Neuronal stem cell (in vitro differentiated cells): ENCODE data around the gene NEU4.
"Not testable (repeated sequence)": the region's sequence is repeated elsewhere in the genome, so short reads cannot be mapped to it uniquely, and the experiment has no call there.

Source experiments
- DNase-seq: peaks from one replicate; pipeline ENCODE4 v3.0.0-alpha.2; 2013; ENCODE audit warnings: low spot score
- H2AFZ ChIP-seq: one replicate; pipeline ENCODE4 v1.6.1; 2013; ENCODE audit warnings: mild to moderate bottlenecking, low read length, inconsistent platforms
- H2AK5ac ChIP-seq: 2 replicates; pipeline ENCODE4 v1.6.1; 2013; ENCODE audit warnings: low read depth, mild to moderate bottlenecking, inconsistent platforms, low read length, moderate library complexity, mixed read lengths
- H2BK120ac ChIP-seq: 2 replicates; pipeline ENCODE4 v1.6.1; 2013; ENCODE audit warnings: low read depth, mild to moderate bottlenecking, inconsistent platforms, low read length, moderate library complexity, mixed read lengths
- H2BK12ac ChIP-seq: one replicate; pipeline ENCODE4 v1.6.1; 2013; ENCODE audit warnings: low read length, inconsistent platforms
- H2BK15ac ChIP-seq: 2 replicates; pipeline ENCODE4 v1.6.1; 2013; ENCODE audit warnings: mild to moderate bottlenecking, low read length, inconsistent platforms, mixed read lengths
- H2BK5ac ChIP-seq: one replicate; pipeline ENCODE4 v1.6.1; 2013; ENCODE audit warnings: inconsistent platforms, mild to moderate bottlenecking, low read length, moderate library complexity
- H3K14ac ChIP-seq: one replicate; pipeline ENCODE4 v1.6.1; 2013; ENCODE audit warnings: low read length, inconsistent platforms
- H3K18ac ChIP-seq: 2 replicates; pipeline ENCODE4 v1.6.1; 2013; ENCODE audit warnings: low read length, inconsistent platforms
- H3K23ac ChIP-seq: 2 replicates; pipeline ENCODE4 v1.6.1; 2013; ENCODE audit warnings: low read depth, mild to moderate bottlenecking, mixed read lengths, low read length, inconsistent platforms; ENCODE audit not compliant: poor library complexity
- H3K27ac ChIP-seq: replicated peaks from 3 replicates; pipeline ENCODE4 v1.5.1; 2013; ENCODE audit warnings: low read length, inconsistent platforms
- H3K27me3 ChIP-seq, 3 experiments: 2 replicates each; pipeline ENCODE4 v1.6.1; 2013; ENCODE audit warnings: low read length in 3 of 3, mild to moderate bottlenecking in 2 of 3, inconsistent platforms in 1 of 3, low read depth in 1 of 3, mixed read lengths in 1 of 3, moderate library complexity in 1 of 3; ENCODE audit not compliant: control insufficient read depth in 3 of 3, insufficient read depth in 3 of 3
- H3K36me3 ChIP-seq, 2 donors: replicated peaks in 1 of 2; 2 replicates each; pipeline ENCODE4 v1.6.1; 2013; ENCODE audit warnings: low read length in 2 of 2; ENCODE audit not compliant: control insufficient read depth in 2 of 2, insufficient read depth in 2 of 2
- H3K4ac ChIP-seq: 2 replicates; pipeline ENCODE4 v1.6.1; 2013; ENCODE audit warnings: inconsistent platforms, mild to moderate bottlenecking, low read length, moderate library complexity
- H3K4me1 ChIP-seq, 2 donors: 1 replicate in 1 of 2; 2 replicates in 1 of 2; pipeline ENCODE4 v1.6.1; 2013; ENCODE audit warnings: low read length in 2 of 2, low read depth in 1 of 2; ENCODE audit not compliant: control insufficient read depth in 2 of 2, insufficient read depth in 1 of 2
- H3K4me2 ChIP-seq: one replicate; pipeline ENCODE4 v1.6.1; 2013; ENCODE audit warnings: mild to moderate bottlenecking, low read length, inconsistent platforms; ENCODE audit not compliant: insufficient read depth, poor library complexity, severe bottlenecking
- H3K4me3 ChIP-seq, 2 donors: 2 replicates each; pipeline ENCODE4 v1.5.1; 2013; ENCODE audit warnings: low read length in 2 of 2, mild to moderate bottlenecking in 2 of 2, inconsistent platforms in 1 of 2, moderate library complexity in 1 of 2
- H3K79me1 ChIP-seq: one replicate; pipeline ENCODE4 v1.6.1; 2013; ENCODE audit warnings: low read depth, mild to moderate bottlenecking, inconsistent platforms, low read length, moderate library complexity
- H3K9ac ChIP-seq: one replicate; pipeline ENCODE4 v1.6.1; 2013; ENCODE audit warnings: mild to moderate bottlenecking, low read depth, low read length, inconsistent platforms; ENCODE audit not compliant: poor library complexity
- H3K9me3 ChIP-seq, 2 donors: replicated peaks in 1 of 2; 2 replicates each; pipeline versions ENCODE3 to v1.6.1; 2013; ENCODE audit warnings: low read length in 2 of 2, mild to moderate bottlenecking in 2 of 2, inconsistent platforms in 1 of 2, low read depth in 1 of 2, mixed read lengths in 1 of 2, moderate library complexity in 1 of 2; ENCODE audit not compliant: control insufficient read depth in 2 of 2, insufficient read depth in 1 of 2
- H4K8ac ChIP-seq: one replicate; pipeline ENCODE4 v1.6.1; 2013; ENCODE audit warnings: low read depth, mild to moderate bottlenecking, inconsistent platforms, low read length, moderate library complexity
- H4K91ac ChIP-seq: one replicate; pipeline ENCODE4 v1.6.1; 2013; ENCODE audit warnings: low read length, low read depth, mild to moderate bottlenecking, inconsistent platforms; ENCODE audit not compliant: poor library complexity
- WGBS, 2 donors: extraction: QIAGEN DNeasy Blood & Tissue Kit; methylation state at CpG; one replicate each; pipeline ENCODE4 v1.1.7; 2013; ENCODE audit warnings: missing lambda C conversion rate in 2 of 2, mixed read lengths in 1 of 2; ENCODE audit not compliant: insufficient read length in 2 of 2, insufficient replicate concordance in 1 of 2; ENCODE audit errors: extremely low coverage in 2 of 2; 5-methylcytosine and 5-hydroxymethylcytosine counted together

Gene NEU4

GRCh38 chr2:241817821-241818215, 8.8 kb downstream of the NEU4 start:
- H3K9me3 ChIP-seq, H3K4me1 ChIP-seq, H3K4ac ChIP-seq, H2BK12ac ChIP-seq, H3K9ac ChIP-seq, H3K18ac ChIP-seq, H2BK15ac ChIP-seq, H4K91ac ChIP-seq, H3K4me2 ChIP-seq, H3K79me1 ChIP-seq, H3K27ac ChIP-seq, H4K8ac ChIP-seq, H2BK120ac ChIP-seq, H3K4me3 ChIP-seq, H3K23ac ChIP-seq, H3K27me3 ChIP-seq, H3K14ac ChIP-seq, H2AFZ ChIP-seq, H2AK5ac ChIP-seq, H3K36me3 ChIP-seq, DNase-seq: not testable (repeated sequence)
- WGBS, 2 donors, result no CpG with 5 or more reads among the region's 10 CpGs
- peak overlapping the region; percentile 75 for H2BK5ac ChIP-seq

GRCh38 chr2:241818229-241818942, 9.4 kb downstream of the NEU4 start:
- no peak overlapping the region for H2BK120ac ChIP-seq
- no peak overlapping the region for H3K23ac ChIP-seq
- no peak overlapping the region for H3K14ac ChIP-seq
- no peak overlapping the region for H2BK12ac ChIP-seq
- H2BK5ac ChIP-seq, result no peak overlapping the region
- no peak overlapping the region for H4K8ac ChIP-seq
- no peak overlapping the region for H3K4ac ChIP-seq
- H3K4me3 ChIP-seq, result no peak overlapping the region
- no peak overlapping the region for H3K4me2 ChIP-seq
- H2AFZ ChIP-seq, result no peak overlapping the region
- peaks cover 0 to 2% of the 10 kb centered on the region in 2 donors for H3K4me1 ChIP-seq
- no peaks in the 10 kb centered on the region for H3K36me3 ChIP-seq
- no peak overlapping the region for H3K9ac ChIP-seq
- peaks cover 3% of the 10 kb centered on the region for H3K79me1 ChIP-seq
- no peak overlapping the region for H3K27ac ChIP-seq
- H3K9me3 ChIP-seq, result no peaks in the 10 kb centered on the region
- H2BK15ac ChIP-seq, result peak overlapping the region; percentile 21
- H4K91ac ChIP-seq, result no peak overlapping the region
- H2AK5ac ChIP-seq, result peak overlapping the region; percentile 47
- no peak for DNase-seq
- no peak overlapping the region for H3K18ac ChIP-seq
- peaks cover 0 to 6% (median 0%) of the 10 kb centered on the region in 3 experiments for H3K27me3 ChIP-seq
- no CpG with 5 or more reads among the region's 25 CpGs for WGBS, 2 donors

DNA sequence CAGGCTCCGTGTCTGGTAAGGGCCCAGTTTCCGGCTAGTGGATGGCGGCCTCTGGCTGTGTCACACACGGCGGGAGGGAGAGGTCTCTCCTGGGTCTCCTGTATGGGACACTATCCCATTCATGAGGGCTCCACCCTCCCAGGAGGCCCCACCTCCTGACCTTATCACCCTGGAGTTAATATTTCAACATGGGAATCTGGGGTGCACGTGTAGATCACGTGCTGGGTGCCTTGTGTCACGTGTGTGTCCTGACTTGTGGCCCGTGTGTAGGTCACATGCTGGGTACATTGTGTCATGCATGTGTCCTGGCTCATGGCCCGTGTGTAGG, 9.9 kb downstream of the NEU4 start:
- no peak overlapping the region for H2AK5ac ChIP-seq
- H3K27me3 ChIP-seq, result peaks cover 0 to 6% (median 0%) of the 10 kb centered on the region in 3 experiments
- H3K4me2 ChIP-seq, result no peak overlapping the region
- H3K4me3 ChIP-seq, result no peak overlapping the region
- H3K4ac ChIP-seq, result no peak overlapping the region
- H3K18ac ChIP-seq, result peak overlapping the region; percentile 48
- H3K27ac ChIP-seq, result no peak overlapping the region
- no peak overlapping the region for H3K23ac ChIP-seq
- H4K91ac ChIP-seq, result no peak overlapping the region
- DNase-seq, result no peak
- peaks cover 0 to 2% of the 10 kb centered on the region in 2 donors for H3K4me1 ChIP-seq
- WGBS, 2 donors, result no CpG with 5 or more reads among the region's 10 CpGs
- H2BK12ac ChIP-seq, result no peak overlapping the region
- H2BK120ac ChIP-seq, result no peak overlapping the region
- H3K9me3 ChIP-seq, result peaks cover 0 to 2% of the 10 kb centered on the region in 2 donors
- peak overlapping the region; percentile 6 for H4K8ac ChIP-seq
- peak overlapping the region; percentile 21 for H2BK15ac ChIP-seq
- H2AFZ ChIP-seq, result no peak overlapping the region
- no peak overlapping the region for H3K9ac ChIP-seq
- H3K79me1 ChIP-seq, result peaks cover 3% of the 10 kb centered on the region
- H2BK5ac ChIP-seq, result no peak overlapping the region
- no peaks in the 10 kb centered on the region for H3K36me3 ChIP-seq
- H3K14ac ChIP-seq, result peak overlapping the region; percentile 56

DNA sequence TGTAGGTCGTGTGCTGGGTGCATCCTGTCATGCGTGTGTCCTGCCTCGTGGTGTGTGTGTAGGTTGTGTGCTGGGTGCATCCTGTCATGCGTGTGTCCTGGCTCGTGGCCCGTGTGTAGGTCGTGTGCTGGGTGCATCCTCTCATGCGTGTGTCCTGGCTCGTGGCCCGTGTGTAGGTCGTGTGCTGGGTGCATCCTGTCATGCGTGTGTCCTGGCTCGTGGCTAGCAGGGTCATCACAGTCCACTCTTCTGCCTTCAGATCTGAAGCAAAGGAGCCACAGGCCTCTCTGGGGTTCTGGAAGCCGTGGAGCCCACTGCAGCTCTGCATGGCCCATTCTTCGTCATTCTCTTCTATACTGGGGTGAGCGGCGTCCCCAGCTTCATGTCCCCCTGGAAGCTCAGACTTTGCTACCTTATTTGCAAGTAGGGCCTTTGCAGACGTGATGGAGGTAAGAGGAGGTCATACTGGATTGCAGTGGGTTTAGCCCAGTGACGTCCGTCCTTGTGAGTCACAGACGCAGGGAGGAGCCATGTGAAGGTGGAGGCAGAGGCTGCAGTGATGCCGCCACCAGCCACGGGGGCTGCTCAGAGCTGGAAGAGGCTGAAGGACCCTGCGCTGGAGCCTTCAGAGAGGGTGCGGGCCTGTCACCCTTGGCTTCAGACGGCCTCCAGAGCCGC, 11.1 kb downstream of the NEU4 start:
- H2BK120ac ChIP-seq, H3K9me3 ChIP-seq, H3K9ac ChIP-seq, H3K4me1 ChIP-seq, H2AFZ ChIP-seq, H4K91ac ChIP-seq, H3K4me3 ChIP-seq, H2AK5ac ChIP-seq, H3K79me1 ChIP-seq, H4K8ac ChIP-seq, H3K4me2 ChIP-seq, H3K4ac ChIP-seq, H2BK12ac ChIP-seq, H3K27me3 ChIP-seq, H3K27ac ChIP-seq, H3K36me3 ChIP-seq, DNase-seq: not testable (repeated sequence)
- Histone ChIP-seq H3K23ac (peak overlapping the region; percentile 55), H2BK5ac (peak overlapping the region; percentile 24), H3K18ac (peak overlapping the region; percentile 91), H3K14ac (peak overlapping the region; percentile 1), H2BK15ac (peak overlapping the region; percentile 81)
- no CpG with 5 or more reads among the region's 27 CpGs for WGBS, 2 donors
